GM23248 (cell line): ENCODE results near the gene TRIM62.

Experiments
- EZH2 ChIP-seq: fragments of 200-600 bp; sonication (generic); IDR thresholded peaks from 2 replicates; pipeline ENCODE4 v1.6.1; 2018; ENCODE audit warnings: antibody characterized with exemption, mild to moderate bottlenecking; ENCODE audit not compliant: insufficient read depth, poor library complexity, severe bottlenecking
- EZH2phosphoT487 ChIP-seq: fragments of 200-600 bp; sonication (generic); IDR thresholded peaks from 2 replicates; pipeline ENCODE4 v1.6.1; 2018; ENCODE audit warnings: antibody characterized with exemption, moderate library complexity, mild to moderate bottlenecking, low read depth; ENCODE audit not compliant: insufficient read depth

DNA sequence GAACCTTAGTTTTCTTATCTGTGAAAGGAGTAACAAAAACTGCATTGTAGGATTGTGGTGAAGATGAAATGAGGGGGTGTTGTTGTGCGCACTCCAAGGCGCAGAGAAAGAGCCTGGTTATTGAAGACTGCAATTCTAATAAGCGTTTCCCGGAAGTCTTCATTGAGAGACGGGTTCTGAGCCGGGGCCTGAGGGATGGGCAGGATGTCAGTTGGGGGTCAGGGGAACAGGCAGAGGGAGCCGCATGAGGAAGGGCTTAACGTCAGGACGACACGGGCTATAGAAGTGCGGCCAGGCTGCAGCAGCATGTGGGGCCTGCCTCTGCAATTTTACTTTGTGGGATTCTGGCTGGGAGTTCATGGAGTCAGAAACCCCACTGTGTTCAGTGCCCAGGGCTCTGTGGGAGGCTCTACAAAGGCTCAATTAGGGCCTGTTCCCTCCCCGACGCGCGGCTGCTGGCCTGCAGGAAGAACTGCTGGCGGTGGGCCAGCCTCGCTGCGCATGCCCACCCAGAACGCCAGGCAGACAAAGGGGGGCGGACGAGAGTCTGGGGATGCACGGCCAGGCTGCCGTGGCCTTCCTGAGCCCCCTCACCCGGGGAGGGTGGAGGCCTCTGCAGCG lies 20.7 kb downstream of the TRIM62 start:
- TF ChIP-seq EZH2 (no peak), EZH2phosphoT487 (no peak)
